CD14-positive monocyte (primary cell): ENCODE data around the gene REXO4. TPM values are rescaled to one million over a fixed set of nuclear protein-coding genes. Genes with fewer than 3 reads are reported as not detected.

ENCODE experiments used
- DNase-seq, 3 donors: peaks; one replicate each; pipeline ENCODE4 v3.0.0-alpha.2; 2011 to 2022
- H2AFZ ChIP-seq: 2 replicates; pipeline ENCODE4 v1.6.0; 2012; ENCODE audit warnings: mild to moderate bottlenecking, low read depth, low read length, inconsistent platforms; ENCODE audit not compliant: insufficient read depth, poor library complexity, severe bottlenecking
- H3K27ac ChIP-seq, 2 donors: 1 replicate in 1 of 2; 2 replicates in 1 of 2; pipeline ENCODE4 v1.5.1; 2012 to 2013; ENCODE audit warnings: low read length in 2 of 2, control low read depth in 1 of 2, inconsistent platforms in 1 of 2, low read depth in 1 of 2, mild to moderate bottlenecking in 1 of 2
- H3K27me3 ChIP-seq, 2 donors: one replicate each; pipeline versions ENCODE4 v1.6.0 to v1.6.1; 2011 to 2013; ENCODE audit warnings: low read length in 2 of 2; ENCODE audit not compliant: control insufficient read depth in 2 of 2, insufficient read depth in 2 of 2
- H3K36me3 ChIP-seq, 2 donors: replicated peaks in 1 of 2; 1 replicate in 1 of 2; 2 replicates in 1 of 2; pipeline versions ENCODE4 v1.5.1 to v1.6.1; 2012 to 2013; ENCODE audit warnings: low read length in 2 of 2, control low read depth in 1 of 2, inconsistent platforms in 1 of 2, mild to moderate bottlenecking in 1 of 2; ENCODE audit not compliant: insufficient read depth in 2 of 2, control insufficient read depth in 1 of 2
- H3K4me1 ChIP-seq, 2 donors: 1 replicate in 1 of 2; 2 replicates in 1 of 2; pipeline versions ENCODE4 v1.5.1 to v1.6.1; 2012 to 2013; ENCODE audit warnings: low read length in 2 of 2, control low read depth in 1 of 2, inconsistent platforms in 1 of 2, mild to moderate bottlenecking in 1 of 2, moderate library complexity in 1 of 2; ENCODE audit not compliant: insufficient read depth in 2 of 2, control insufficient read depth in 1 of 2
- H3K4me2 ChIP-seq: replicated peaks from 2 replicates; pipeline ENCODE3; 2012; ENCODE audit warnings: low read length, moderate library complexity, mild to moderate bottlenecking; ENCODE audit not compliant: poor library complexity, severe bottlenecking; ENCODE audit errors: extremely low read depth
- H3K4me3 ChIP-seq, 3 experiments: fragments of 200-600 bp in 1 of 3; sonication (generic) in 1 of 3; replicated peaks in 1 of 3; 1 replicate in 2 of 3; 2 replicates in 1 of 3; pipeline ENCODE4 v1.5.1; 2011 to 2013; ENCODE audit warnings: low read length in 3 of 3, mild to moderate bottlenecking in 3 of 3, control low read depth in 2 of 3, low read depth in 2 of 3, inconsistent platforms in 1 of 3, moderate library complexity in 1 of 3
- H3K79me2 ChIP-seq: 2 replicates; pipeline ENCODE4 v1.6.0; 2012; ENCODE audit warnings: mild to moderate bottlenecking, control low read depth, inconsistent platforms, low read length, moderate library complexity; ENCODE audit not compliant: insufficient read depth
- H3K9ac ChIP-seq: 2 replicates; pipeline ENCODE4 v1.6.0; 2017; ENCODE audit warnings: low read length, mild to moderate bottlenecking; ENCODE audit not compliant: insufficient read depth, poor library complexity, severe bottlenecking
- H3K9me3 ChIP-seq, 2 donors: replicated peaks in 1 of 2; 1 replicate in 1 of 2; 2 replicates in 1 of 2; pipeline versions ENCODE4 v1.5.1 to v1.6.1; 2012 to 2013; ENCODE audit warnings: low read length in 2 of 2, control low read depth in 1 of 2; ENCODE audit not compliant: control insufficient read depth in 1 of 2, insufficient read depth in 1 of 2
- H4K20me1 ChIP-seq: 2 replicates; pipeline ENCODE4 v1.6.0; 2012; ENCODE audit warnings: mild to moderate bottlenecking, low read length, control low read depth, moderate library complexity; ENCODE audit not compliant: insufficient read depth
- H3K27ac Mint-ChIP-seq, 7 donors: one replicate each; pipeline ENCODE4 v1.8.0; 2020; ENCODE audit warnings: mild to moderate bottlenecking in 7 of 7, mixed read lengths in 7 of 7, moderate library complexity in 6 of 7, inconsistent platforms in 2 of 7
- H3K27me3 Mint-ChIP-seq, 3 donors: one replicate each; pipeline ENCODE4 v1.8.0; 2021 to 2022; ENCODE audit warnings: low read depth in 3 of 3, mild to moderate bottlenecking in 3 of 3, mixed read lengths in 3 of 3, moderate library complexity in 3 of 3, inconsistent platforms in 1 of 3
- H3K36me3 Mint-ChIP-seq, 2 donors: one replicate each; pipeline ENCODE4 v1.8.0; 2020; ENCODE audit warnings: mixed read lengths in 2 of 2, inconsistent platforms in 1 of 2, mild to moderate bottlenecking in 1 of 2
- H3K4me1 Mint-ChIP-seq: one replicate; pipeline ENCODE4 v1.8.0; 2020; ENCODE audit warnings: mild to moderate bottlenecking, mixed read lengths
- H3K4me3 Mint-ChIP-seq, 2 donors: one replicate each; pipeline ENCODE4 v1.8.0; 2020; ENCODE audit warnings: mild to moderate bottlenecking in 2 of 2, mixed read lengths in 2 of 2, moderate library complexity in 1 of 2
- H3K9me3 Mint-ChIP-seq, 7 donors: one replicate each; pipeline ENCODE4 v1.8.0; 2020 to 2022; ENCODE audit warnings: mixed read lengths in 7 of 7, mild to moderate bottlenecking in 6 of 7, moderate library complexity in 6 of 7, inconsistent platforms in 2 of 7
- WGBS: methylation state at CpG from one replicate; pipeline ENCODE4 v1.1.5; 2013; ENCODE audit warnings: missing lambda C conversion rate; ENCODE audit not compliant: insufficient coverage; 5-methylcytosine and 5-hydroxymethylcytosine counted together
- intact Hi-C, 2 donors: fragments of 100-400 bp; cut with micrococcal nuclease; formaldehyde crosslinking; loops; one replicate each; pipeline versions ENCODE4 v1.15.0 to v1.15.1; 2023
- polyA plus RNA-seq, 3 donors: library from polyadenylated mRNA; depleted of rRNA in 1 of 3; unstranded in 2 of 3; stranded (reverse) in 1 of 3; fragments of 300-500 nt in 2 of 3; fragments of >200 nt in 1 of 3; fragmentation: Illumina TruSeq in 2 of 3; gene quantifications; 1 replicate in 2 of 3; 2 replicates in 1 of 3; pipeline ENCODE4 v1.2.3, GENCODE V29; 2012 to 2021
- TF ChIP-seq, protein P1 (sequence below): fragments of 200-600 bp; IDR thresholded peaks from one replicate; pipeline ENCODE4 v1.8.0; 2022; ENCODE audit warnings: antibody characterized with exemption, mild to moderate bottlenecking

The REXO4 gene
- polyA plus RNA-seq, 3 donors: 3.0 to 11.0 (median 4.2) TPM

DNA sequence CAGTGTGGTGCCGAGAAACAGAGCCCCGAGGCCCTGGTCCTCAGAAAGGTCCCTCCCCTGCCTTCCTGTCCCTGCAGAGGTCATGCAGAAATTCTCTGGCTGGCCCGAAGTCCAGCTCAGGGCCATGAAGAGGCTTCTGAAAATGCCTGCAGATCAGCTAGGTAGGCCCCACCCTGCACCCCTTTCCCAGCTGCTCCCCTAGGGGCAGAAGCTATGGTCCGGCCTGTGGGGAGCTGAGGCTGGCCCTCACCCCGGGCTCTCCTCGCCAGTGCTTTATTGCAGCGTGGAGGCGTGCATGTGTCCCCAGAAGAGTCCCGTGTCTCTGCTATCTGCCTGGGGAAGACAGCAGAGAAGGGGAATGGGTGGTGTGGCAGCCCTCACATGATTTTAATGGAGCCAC, 19.9 kb downstream of the REXO4 start:
- Histone ChIP-seq H3K4me3 (no peak overlapping the region), H3K9me3 (no peaks in the 10 kb centered on the region), H3K27me3 (no peaks in the 10 kb centered on the region), H3K79me2 (no peaks in the 10 kb centered on the region), H3K36me3 (peaks cover 0 to under 1% of the 10 kb centered on the region in 2 donors), H3K9ac (no peak overlapping the region), H3K4me2 (no peak overlapping the region), H3K4me1 (no peaks in the 10 kb centered on the region), H2AFZ (no peak overlapping the region), H4K20me1 (peaks cover 2% of the 10 kb centered on the region), H3K27ac (no peak overlapping the region)
- DNase-seq: no peak
- TF ChIP-seq, protein P1, sequence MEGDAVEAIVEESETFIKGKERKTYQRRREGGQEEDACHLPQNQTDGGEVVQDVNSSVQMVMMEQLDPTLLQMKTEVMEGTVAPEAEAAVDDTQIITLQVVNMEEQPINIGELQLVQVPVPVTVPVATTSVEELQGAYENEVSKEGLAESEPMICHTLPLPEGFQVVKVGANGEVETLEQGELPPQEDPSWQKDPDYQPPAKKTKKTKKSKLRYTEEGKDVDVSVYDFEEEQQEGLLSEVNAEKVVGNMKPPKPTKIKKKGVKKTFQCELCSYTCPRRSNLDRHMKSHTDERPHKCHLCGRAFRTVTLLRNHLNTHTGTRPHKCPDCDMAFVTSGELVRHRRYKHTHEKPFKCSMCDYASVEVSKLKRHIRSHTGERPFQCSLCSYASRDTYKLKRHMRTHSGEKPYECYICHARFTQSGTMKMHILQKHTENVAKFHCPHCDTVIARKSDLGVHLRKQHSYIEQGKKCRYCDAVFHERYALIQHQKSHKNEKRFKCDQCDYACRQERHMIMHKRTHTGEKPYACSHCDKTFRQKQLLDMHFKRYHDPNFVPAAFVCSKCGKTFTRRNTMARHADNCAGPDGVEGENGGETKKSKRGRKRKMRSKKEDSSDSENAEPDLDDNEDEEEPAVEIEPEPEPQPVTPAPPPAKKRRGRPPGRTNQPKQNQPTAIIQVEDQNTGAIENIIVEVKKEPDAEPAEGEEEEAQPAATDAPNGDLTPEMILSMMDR: no peak
- Mint-ChIP-seq H3K4me1 (no peaks in the 10 kb centered on the region), H3K27me3 (peaks cover 0 to 18% (median 10%) of the 10 kb centered on the region in 3 donors), H3K27ac (no peak overlapping the region), H3K9me3 (no peaks in the 10 kb centered on the region), H3K36me3 (no peaks in the 10 kb centered on the region), H3K4me3 (no peak overlapping the region)
- WGBS: 81% methylated on average over 6 of the region's 9 CpGs
- intact Hi-C loops: no loop called here

DNA sequence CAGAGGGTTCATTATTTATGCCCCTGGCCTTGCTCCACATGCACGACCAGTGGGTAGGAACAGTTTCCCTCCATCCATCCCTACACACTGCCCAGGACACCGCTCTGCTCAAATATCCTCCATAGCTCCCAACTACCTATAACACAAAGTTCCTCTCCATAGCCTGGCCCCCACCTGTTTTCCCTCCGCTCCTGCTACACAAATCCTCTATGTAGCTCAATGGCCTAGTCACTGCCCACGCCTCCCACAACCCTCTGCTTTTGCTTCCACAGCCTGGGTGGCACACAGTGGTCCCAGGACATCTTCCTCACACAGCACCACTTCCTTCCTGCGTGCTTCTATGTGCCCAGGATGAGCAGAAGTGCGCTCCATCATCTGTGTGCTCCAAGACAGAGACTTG, 20.4 kb downstream of the REXO4 start:
- Mint-ChIP-seq H3K4me1 (no peaks in the 10 kb centered on the region), H3K9me3 (no peaks in the 10 kb centered on the region), H3K4me3 (no peak overlapping the region), H3K27ac (no peak overlapping the region), H3K36me3 (no peaks in the 10 kb centered on the region), H3K27me3 (peaks cover 0 to 18% (median 10%) of the 10 kb centered on the region in 3 donors)
- Histone ChIP-seq H3K27me3 (no peaks in the 10 kb centered on the region), H3K79me2 (no peaks in the 10 kb centered on the region), H3K4me1 (no peaks in the 10 kb centered on the region), H3K4me3 (no peak overlapping the region), H3K36me3 (no peaks in the 10 kb centered on the region), H2AFZ (no peak overlapping the region), H3K4me2 (no peak overlapping the region), H3K9ac (no peak overlapping the region), H3K27ac (no peak overlapping the region), H3K9me3 (no peaks in the 10 kb centered on the region), H4K20me1 (no peaks in the 10 kb centered on the region)
- 83% methylated on average over 5 of the region's 6 CpGs for WGBS
- DNase-seq: no peak
- intact Hi-C loops: no loop called here
- TF ChIP-seq, protein P1: no peak
